ENCODE results near the gene GAPDH. TPM values are rescaled to one million over a fixed set of nuclear protein-coding genes. Genes with fewer than 3 reads are reported as not detected.

The GAPDH gene
- total RNA-seq, 1 donor from 2014 or later: 4,334 TPM

DNA sequence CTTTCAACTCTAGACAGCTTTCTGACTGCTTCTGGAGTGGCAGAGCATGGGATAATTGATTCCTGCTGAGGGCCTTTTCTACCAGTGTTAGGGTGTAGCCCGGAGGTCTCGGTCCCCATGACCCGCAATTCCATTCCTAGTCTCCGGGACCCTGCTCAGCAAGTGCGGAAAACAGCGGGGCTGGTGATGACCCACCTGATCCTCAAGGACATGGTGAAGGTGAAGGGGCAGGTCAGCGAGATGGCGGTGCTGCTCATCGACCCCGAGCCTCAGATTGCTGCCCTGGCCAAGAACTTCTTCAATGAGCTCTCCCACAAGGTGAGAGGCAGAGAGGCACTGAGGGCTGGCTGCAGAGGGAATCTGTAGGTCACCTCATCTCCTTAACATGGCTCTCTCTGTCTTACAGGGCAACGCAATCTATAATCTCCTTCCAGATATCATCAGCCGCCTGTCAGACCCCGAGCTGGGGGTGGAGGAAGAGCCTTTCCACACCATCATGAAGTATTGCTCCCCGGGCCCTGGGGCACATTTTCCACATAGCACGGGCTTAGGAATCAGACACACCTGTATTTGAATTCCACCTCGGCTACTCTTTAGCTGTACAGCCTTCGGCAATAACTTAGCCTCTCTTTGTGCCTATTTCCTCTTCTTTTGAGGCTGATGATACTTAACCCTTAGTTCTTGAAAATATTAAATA is 5.6 kb upstream of the GAPDH start:
- DNase-seq (ENCODE audit: low read depth in 2 of 2): no peak

- no peak for DNase-seq (ENCODE audit: low read depth in 2 of 2)
These were observed 5.0 kb upstream of the GAPDH start for GRCh38 chr12:6529291-6529737.

GRCh38 chr12:6530576-6531260 is 3.6 kb upstream of the GAPDH start:
- DNase-seq (ENCODE audit: low read depth in 2 of 2): no peak

- peak in 1 of 2 donors; percentile 87 for DNase-seq (ENCODE audit: low read depth in 2 of 2)
These were observed 2.0 kb upstream of the GAPDH start for GRCh38 chr12:6532051-6532926.

- DNase-seq (ENCODE audit: low read depth in 2 of 2): peak in 1 of 2 donors; percentile 59
These were observed 1.2 kb upstream of the GAPDH start for GRCh38 chr12:6532927-6533652.

- no peak for DNase-seq (ENCODE audit: low read depth in 2 of 2)
These were observed 729 bp upstream of the GAPDH start for GRCh38 chr12:6533653-6533922.

DNA sequence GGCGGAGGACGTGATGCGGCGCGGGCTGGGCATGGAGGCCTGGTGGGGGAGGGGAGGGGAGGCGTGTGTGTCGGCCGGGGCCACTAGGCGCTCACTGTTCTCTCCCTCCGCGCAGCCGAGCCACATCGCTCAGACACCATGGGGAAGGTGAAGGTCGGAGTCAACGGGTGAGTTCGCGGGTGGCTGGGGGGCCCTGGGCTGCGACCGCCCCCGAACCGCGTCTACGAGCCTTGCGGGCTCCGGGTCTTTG is 303 bp downstream of the GAPDH start:
- DNase-seq (ENCODE audit: low read depth in 2 of 2): peak in 1 of 2 donors; percentile 84

- DNase-seq (ENCODE audit: low read depth in 2 of 2): peak; percentile 77 to 89
These were observed 804 bp downstream of the GAPDH start for GRCh38 chr12:6534945-6535696.

- DNase-seq (ENCODE audit: low read depth in 2 of 2): no peak
These were observed 1.3 kb downstream of the GAPDH start for GRCh38 chr12:6535697-6535946.

DNA sequence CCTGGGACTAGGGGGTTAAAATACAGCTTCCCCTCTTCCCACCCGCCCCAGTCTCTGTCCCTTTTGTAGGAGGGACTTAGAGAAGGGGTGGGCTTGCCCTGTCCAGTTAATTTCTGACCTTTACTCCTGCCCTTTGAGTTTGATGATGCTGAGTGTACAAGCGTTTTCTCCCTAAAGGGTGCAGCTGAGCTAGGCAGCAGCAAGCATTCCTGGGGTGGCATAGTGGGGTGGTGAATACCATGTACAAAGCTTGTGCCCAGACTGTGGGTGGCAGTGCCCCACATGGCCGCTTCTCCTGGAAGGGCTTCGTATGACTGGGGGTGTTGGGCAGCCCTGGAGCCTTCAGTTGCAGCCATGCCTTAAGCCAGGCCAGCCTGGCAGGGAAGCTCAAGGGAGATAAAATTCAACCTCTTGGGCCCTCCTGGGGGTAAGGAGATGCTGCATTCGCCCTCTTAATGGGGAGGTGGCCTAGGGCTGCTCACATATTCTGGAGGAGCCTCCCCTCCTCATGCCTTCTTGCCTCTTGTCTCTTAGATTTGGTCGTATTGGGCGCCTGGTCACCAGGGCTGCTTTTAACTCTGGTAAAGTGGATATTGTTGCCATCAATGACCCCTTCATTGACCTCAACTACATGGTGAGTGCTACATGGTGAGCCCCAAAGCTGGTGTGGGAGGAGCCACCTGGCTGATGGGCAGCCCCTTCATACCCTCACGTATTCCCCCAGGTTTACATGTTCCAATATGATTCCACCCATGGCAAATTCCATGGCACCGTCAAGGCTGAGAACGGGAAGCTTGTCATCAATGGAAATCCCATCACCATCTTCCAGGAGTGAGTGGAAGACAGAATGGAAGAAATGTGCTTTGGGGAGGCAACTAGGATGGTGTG is 1.9 kb downstream of the GAPDH start:
- DNase-seq (ENCODE audit: low read depth in 2 of 2): no peak

GRCh38 chr12:6536894-6537579 is 2.7 kb downstream of the GAPDH start:
- DNase-seq (ENCODE audit: low read depth in 2 of 2): no peak

- DNase-seq (ENCODE audit: low read depth in 2 of 2): peak; percentile 74 to 86
These were observed 3.5 kb downstream of the GAPDH start for GRCh38 chr12:6537580-6538419.

DNA sequence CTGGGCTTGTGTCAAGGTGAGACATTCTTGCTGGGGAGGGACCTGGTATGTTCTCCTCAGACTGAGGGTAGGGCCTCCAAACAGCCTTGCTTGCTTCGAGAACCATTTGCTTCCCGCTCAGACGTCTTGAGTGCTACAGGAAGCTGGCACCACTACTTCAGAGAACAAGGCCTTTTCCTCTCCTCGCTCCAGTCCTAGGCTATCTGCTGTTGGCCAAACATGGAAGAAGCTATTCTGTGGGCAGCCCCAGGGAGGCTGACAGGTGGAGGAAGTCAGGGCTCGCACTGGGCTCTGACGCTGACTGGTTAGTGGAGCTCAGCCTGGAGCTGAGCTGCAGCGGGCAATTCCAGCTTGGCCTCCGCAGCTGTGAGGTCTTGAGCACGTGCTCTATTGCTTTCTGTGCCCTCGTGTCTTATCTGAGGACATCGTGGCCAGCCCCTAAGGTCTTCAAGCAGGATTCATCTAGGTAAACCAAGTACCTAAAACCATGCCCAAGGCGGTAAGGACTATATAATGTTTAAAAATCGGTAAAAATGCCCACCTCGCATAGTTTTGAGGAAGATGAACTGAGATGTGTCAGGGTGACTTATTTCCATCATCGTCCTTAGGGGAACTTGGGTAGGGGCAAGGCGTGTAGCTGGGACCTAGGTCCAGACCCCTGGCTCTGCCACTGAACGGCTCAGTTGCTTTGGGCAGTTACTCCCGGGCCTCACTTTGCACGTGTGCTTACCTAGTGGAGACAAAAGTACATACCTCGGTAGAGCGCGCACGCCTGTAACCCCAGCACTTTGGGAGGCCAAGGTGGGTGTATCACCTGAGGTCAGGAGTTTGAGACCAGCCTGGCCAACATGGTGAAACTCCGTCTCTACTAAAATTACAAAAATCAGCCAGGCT is 4.3 kb downstream of the GAPDH start:
- no peak for DNase-seq (ENCODE audit: low read depth in 2 of 2)

DNA sequence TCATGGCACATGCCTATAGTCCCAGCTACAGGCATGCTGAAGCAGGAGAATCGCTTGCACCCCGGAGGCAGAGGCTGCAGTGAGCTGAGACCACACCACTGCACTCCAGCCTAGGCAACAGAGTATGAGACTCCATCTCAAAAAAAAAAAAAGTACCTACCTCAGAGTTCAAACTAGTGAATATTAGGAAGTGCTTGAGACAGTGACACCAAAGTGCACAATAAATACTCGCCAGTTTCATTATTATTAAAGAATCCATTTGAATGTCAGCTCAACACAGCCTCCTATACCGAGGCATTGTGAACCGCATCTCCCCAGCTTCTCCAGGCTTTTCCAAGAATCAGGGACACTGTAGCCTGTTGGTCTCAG is 5.0 kb downstream of the GAPDH start:
- no peak for DNase-seq (ENCODE audit: low read depth in 2 of 2)

- no peak for DNase-seq (ENCODE audit: low read depth in 2 of 2)
These were observed 5.4 kb downstream of the GAPDH start for GRCh38 chr12:6539707-6540134.

DNA sequence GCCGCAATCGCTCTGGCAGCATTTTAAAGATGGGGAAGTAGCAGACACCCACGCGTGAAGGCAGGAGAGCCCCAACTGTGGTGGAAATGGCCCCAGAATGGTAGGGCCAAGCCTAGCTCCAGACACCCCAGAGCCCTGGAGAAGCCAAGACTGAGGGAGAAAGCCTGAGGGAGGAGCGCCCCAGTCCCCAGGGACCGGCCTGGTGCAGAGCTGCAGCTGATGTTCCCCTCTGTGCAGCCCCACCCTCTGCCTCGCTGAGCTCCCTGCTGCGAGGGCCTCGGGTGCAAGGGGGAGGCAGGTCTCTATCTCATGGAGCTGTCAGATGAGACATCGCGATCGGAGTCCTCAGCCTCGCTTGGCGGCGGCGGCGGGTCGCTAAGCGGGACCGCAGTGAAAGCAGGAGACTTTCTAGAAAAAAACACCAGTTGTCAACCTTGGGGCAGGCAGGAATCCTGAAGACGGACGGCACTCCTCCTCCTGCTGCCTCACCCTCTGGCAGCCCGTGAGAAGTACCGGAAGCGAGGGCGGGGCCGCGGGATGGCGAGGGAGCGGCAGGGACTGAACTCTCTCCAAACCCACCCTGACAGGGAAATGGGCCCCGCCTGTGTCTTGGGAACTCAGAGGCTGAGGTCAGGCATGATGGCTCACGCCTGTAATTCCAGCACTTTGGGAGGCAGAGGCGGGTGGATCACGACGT is 6.0 kb downstream of the GAPDH start:
- DNase-seq (ENCODE audit: low read depth in 2 of 2): peak in 1 of 2 donors; percentile 76

DNA sequence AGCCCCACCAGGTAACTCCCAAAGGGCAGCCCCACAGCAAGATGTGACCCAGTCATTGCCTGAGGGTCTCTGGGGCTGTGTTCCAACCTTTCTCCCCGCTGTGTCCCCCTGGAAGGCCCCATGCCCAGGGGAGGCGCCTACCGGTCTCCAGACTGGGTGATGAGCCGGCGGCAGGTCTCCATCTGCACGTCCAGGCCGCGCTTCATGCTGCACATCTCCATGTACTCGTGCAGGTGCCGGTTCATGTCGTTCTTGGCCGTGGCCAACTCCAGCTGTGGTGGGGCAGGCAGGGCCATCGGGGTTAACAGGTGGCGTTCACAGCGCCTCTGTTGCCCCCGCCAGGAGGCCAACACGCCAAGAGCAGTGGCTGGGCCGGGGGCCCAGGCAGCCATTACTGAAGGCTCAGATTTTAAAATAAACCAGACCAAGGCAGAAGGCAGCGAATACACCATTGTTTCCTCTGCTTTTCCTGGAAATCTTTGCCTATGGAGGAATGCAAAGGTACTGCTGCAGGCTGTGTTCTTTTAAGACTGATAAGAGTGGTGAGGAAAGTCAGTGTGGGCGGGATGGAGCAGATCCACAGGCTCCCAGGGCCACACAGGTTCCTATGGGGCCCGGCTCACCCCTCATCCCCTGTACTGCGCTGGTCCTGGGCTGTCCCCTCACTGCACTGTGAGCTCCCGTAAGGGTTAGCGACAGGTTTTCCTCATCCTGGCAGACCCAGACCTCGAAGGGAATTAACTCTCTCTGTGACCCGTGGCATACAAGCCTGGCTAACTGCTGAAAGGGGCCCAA is 7.3 kb downstream of the GAPDH start:
- no peak for DNase-seq (ENCODE audit: low read depth in 2 of 2)
